ENCODE measurements around the gene PTPRM. TPM values are rescaled to one million over a fixed set of nuclear protein-coding genes. Genes with fewer than 3 reads are reported as not detected.

Gene PTPRM
- polyA plus RNA-seq, 1 of the 3 experiments (the other 2 are of a cell fraction): 16.0 TPM

GRCh38 chr18:7622721-7623120 lies 55.6 kb downstream of the PTPRM start:
- no peaks in the 10 kb centered on the region for H4K20me1 ChIP-seq (ENCODE audit: insufficient read depth)
- no peaks in the 10 kb centered on the region for H3F3A ChIP-seq (replicated peaks; ENCODE audit: insufficient read depth)
- no peak for DNase-seq
- H3K36me3 ChIP-seq (replicated peaks in 1 of 2; ENCODE audit: control insufficient read depth in 1 of 2, insufficient read depth in 2 of 2, low read length in 1 of 2): no peaks in the 10 kb centered on the region
- POLR2A ChIA-PET: no interaction called here
- no peak for TF ChIP-seq YY1 (IDR thresholded peaks at IDR 0.05; ENCODE audit: low read depth)
- no peak for TF ChIP-seq PBX3 (IDR thresholded peaks at IDR 0.05)
- TF ChIP-seq FOXM1 (IDR thresholded peaks at IDR 0.05; ENCODE audit: low read depth): no peak
- TF ChIP-seq MEF2A (IDR thresholded peaks at IDR 0.05; ENCODE audit: borderline replicate concordance, low read depth): no peak
- TF ChIP-seq USF2 (IDR thresholded peaks at IDR 0.05; ENCODE audit: borderline replicate concordance, low read depth, low read length): no peak
- TF ChIP-seq RCOR1 (IDR thresholded peaks at IDR 0.05; ENCODE audit: low read length): no peak
- no peak for TF ChIP-seq CHD2 (IDR thresholded peaks at IDR 0.05; ENCODE audit: low read length, partially characterized antibody)
- H3K27ac ChIP-seq (ENCODE audit: low read depth in 2 of 2, low read length in 1 of 2): no peak overlapping the region
- H3K79me2 ChIP-seq (ENCODE audit: insufficient read depth): no peaks in the 10 kb centered on the region
- H3K9ac ChIP-seq: no peak overlapping the region
- CTCF ChIA-PET: interaction anchor here (1.3 kb wide), 1 partner anchor 24 kb away, joined by 3 read pairs; no protein-coding TSS in a partner anchor
- H3K9me2 ChIP-seq: no peaks in the 10 kb centered on the region
- no peak overlapping the region for H2AFZ ChIP-seq (ENCODE audit: low read depth)
- no peak overlapping the region for H3K4me2 ChIP-seq
- peaks cover 0 to 4% of the 10 kb centered on the region in 2 experiments; a peak in 1 of 4 replicates for H3K4me1 ChIP-seq (ENCODE audit: control insufficient read depth in 1 of 2, insufficient read depth in 2 of 2, low read depth in 1 of 2, low read length in 1 of 2)
- H3K27me3 ChIP-seq (ENCODE audit: insufficient read depth): no peaks in the 10 kb centered on the region
- H3K9me3 ChIP-seq: no peaks in the 10 kb centered on the region
- H3K4me3 ChIP-seq (ENCODE audit: low read depth in 2 of 2, low read length in 1 of 2): no peak overlapping the region

- H3K9me3 ChIP-seq: no peaks in the 10 kb centered on the region
- no peak overlapping the region for H3K9ac ChIP-seq
- ChIA-PET POLR2A (no interaction called here), CTCF (interaction anchor here (1.3 kb wide), 1 partner anchor 25 kb away, joined by 3 read pairs; no protein-coding TSS in a partner anchor)
- peaks cover 0 to 2% of the 10 kb centered on the region in 2 experiments; a peak in 1 of 4 replicates for H3K4me1 ChIP-seq (ENCODE audit: control insufficient read depth in 1 of 2, insufficient read depth in 2 of 2, low read depth in 1 of 2, low read length in 1 of 2)
- DNase-seq: no peak
- H3K9me2 ChIP-seq: no peaks in the 10 kb centered on the region
- no peaks in the 10 kb centered on the region for H3K79me2 ChIP-seq (ENCODE audit: insufficient read depth)
- H3K36me3 ChIP-seq (replicated peaks in 1 of 2; ENCODE audit: control insufficient read depth in 1 of 2, insufficient read depth in 2 of 2, low read length in 1 of 2): no peaks in the 10 kb centered on the region
- H3K4me3 ChIP-seq (ENCODE audit: low read depth in 2 of 2, low read length in 1 of 2): no peak overlapping the region
- H2AFZ ChIP-seq (ENCODE audit: low read depth): no peak overlapping the region
- H3K27me3 ChIP-seq (ENCODE audit: insufficient read depth): no peaks in the 10 kb centered on the region
- TF ChIP-seq CHD2 (IDR thresholded peaks at IDR 0.05; ENCODE audit: low read length, partially characterized antibody): no peak
- H4K20me1 ChIP-seq (ENCODE audit: insufficient read depth): no peaks in the 10 kb centered on the region
- 56% methylated on average over 1 of the region's 1 CpG for WGBS (ENCODE audit: low lambda C conversion rate)
- H3F3A ChIP-seq (replicated peaks; ENCODE audit: insufficient read depth): no peaks in the 10 kb centered on the region
- no peak overlapping the region for H3K27ac ChIP-seq (ENCODE audit: low read depth in 2 of 2, low read length in 1 of 2)
- H3K4me2 ChIP-seq: no peak overlapping the region
Observed at GRCh38 chr18:7623681-7624080, 56.6 kb downstream of the PTPRM start.

GRCh38 chr18:7624697-7625096 lies 57.6 kb downstream of the PTPRM start:
- Histone ChIP-seq H3K4me3 (ENCODE audit: low read depth in 2 of 2, low read length in 1 of 2) (no peak overlapping the region), H3K36me3 (replicated peaks in 1 of 2; ENCODE audit: control insufficient read depth in 1 of 2, insufficient read depth in 2 of 2, low read length in 1 of 2) (no peaks in the 10 kb centered on the region), H2AFZ (ENCODE audit: low read depth) (no peak overlapping the region), H3K27ac (ENCODE audit: low read depth in 2 of 2, low read length in 1 of 2) (no peak overlapping the region), H3K79me2 (ENCODE audit: insufficient read depth) (no peaks in the 10 kb centered on the region), H3K4me2 (no peak overlapping the region), H3K9me3 (no peaks in the 10 kb centered on the region), H3K27me3 (ENCODE audit: insufficient read depth) (no peaks in the 10 kb centered on the region), H3K9me2 (no peaks in the 10 kb centered on the region), H4K20me1 (ENCODE audit: insufficient read depth) (no peaks in the 10 kb centered on the region), H3K9ac (no peak overlapping the region), H3F3A (replicated peaks; ENCODE audit: insufficient read depth) (no peaks in the 10 kb centered on the region), H3K4me1 (ENCODE audit: control insufficient read depth in 1 of 2, insufficient read depth in 2 of 2, low read depth in 1 of 2, low read length in 1 of 2) (peaks cover 0 to 2% of the 10 kb centered on the region in 2 experiments; a peak in 1 of 4 replicates)
- ChIA-PET POLR2A (no interaction called here), CTCF (interaction anchor here (1.2 to 1.4 kb wide), 4 partner anchors 16 to 57 kb away, joined by 3 to 5 read pairs (median 3); partner anchors contain the start of gene PTPRM)
- WGBS (ENCODE audit: low lambda C conversion rate): 64% methylated on average over 6 of the region's 6 CpGs
- no peak for DNase-seq
- no peak for TF ChIP-seq NRF1 (IDR thresholded peaks at IDR 0.05; ENCODE audit: low read depth, low read length)
- TF ChIP-seq MAX (IDR thresholded peaks at IDR 0.05; ENCODE audit: low read depth): no peak
- no peak for TF ChIP-seq FOXM1 (IDR thresholded peaks at IDR 0.05; ENCODE audit: low read depth)
- no peak for TF ChIP-seq GATA2 (CRISPR knock-in tag; IDR thresholded peaks at IDR 0.05)
- TF ChIP-seq TCF12 (IDR thresholded peaks at IDR 0.05): no peak
- TF ChIP-seq PBX3 (IDR thresholded peaks at IDR 0.05): no peak
- TF ChIP-seq SIN3A (IDR thresholded peaks at IDR 0.05; ENCODE audit: borderline replicate concordance, low read depth, low read length): no peak
- no peak for TF ChIP-seq USF2 (IDR thresholded peaks at IDR 0.05; ENCODE audit: borderline replicate concordance, low read depth, low read length)
- no peak for TF ChIP-seq NFIC (IDR thresholded peaks at IDR 0.05; ENCODE audit: borderline replicate concordance)
- TF ChIP-seq YY1 (IDR thresholded peaks at IDR 0.05; ENCODE audit: low read depth): no peak
- TF ChIP-seq RXRA (IDR thresholded peaks at IDR 0.05; ENCODE audit: borderline replicate concordance, low read depth): no peak
- no peak for TF ChIP-seq IRF3 (IDR thresholded peaks at IDR 0.05; ENCODE audit: low read depth, low read length)
- no peak for TF ChIP-seq GABPA (IDR thresholded peaks at IDR 0.05; ENCODE audit: low read depth)
